Measurements from ENCODE around the gene NOC4L.
A peak's percentile ranks its signal among the peaks of the same experiment; 100 is the strongest.
"Not testable (repeated sequence)": the region's sequence is repeated elsewhere in the genome, so short reads cannot be mapped to it uniquely, and the experiment has no call there.

The NOC4L gene

GRCh38 chr12:132186208-132186856, 42.1 kb downstream of the NOC4L start:
- no peak for DNase-seq

GRCh38 chr12:132186857-132187620, 42.8 kb downstream of the NOC4L start:
- DNase-seq = no peak

- no peak for DNase-seq
These were observed 43.6 kb downstream of the NOC4L start for GRCh38 chr12:132187646-132188450.

GRCh38 chr12:132188451-132188901, 44.2 kb downstream of the NOC4L start:
- no peak for DNase-seq

- DNase-seq = no peak
These were observed 44.7 kb downstream of the NOC4L start for GRCh38 chr12:132188916-132189325.

GRCh38 chr12:132189378-132190011, 45.2 kb downstream of the NOC4L start:
- peak; percentile 96 for DNase-seq

- no peak for DNase-seq
These were observed 45.9 kb downstream of the NOC4L start for GRCh38 chr12:132190012-132190755.

GRCh38 chr12:132190834-132191500, 46.7 kb downstream of the NOC4L start:
- DNase-seq = no peak

- no peak for DNase-seq
These were observed 47.7 kb downstream of the NOC4L start for GRCh38 chr12:132191715-132192553.

GRCh38 chr12:132194056-132194455, 49.8 kb downstream of the NOC4L start:
- no peak for DNase-seq

GRCh38 chr12:132194556-132194955, 50.3 kb downstream of the NOC4L start:
- DNase-seq = no peak

- DNase-seq = not testable (repeated sequence)
These were observed 51.0 kb downstream of the NOC4L start for GRCh38 chr12:132195242-132195641.

GRCh38 chr12:132196038-132196872, 52.0 kb downstream of the NOC4L start:
- no peak for DNase-seq

GRCh38 chr12:132196873-132197390, 52.7 kb downstream of the NOC4L start:
- DNase-seq = no peak

- DNase-seq = no peak
These were observed 53.5 kb downstream of the NOC4L start for GRCh38 chr12:132197581-132198354.

GRCh38 chr12:132199101-132199500, 54.8 kb downstream of the NOC4L start:
- DNase-seq = no peak

- DNase-seq = no peak
These were observed 55.5 kb downstream of the NOC4L start for GRCh38 chr12:132199526-132200319.

- DNase-seq = no peak
These were observed 56.5 kb downstream of the NOC4L start for GRCh38 chr12:132200800-132201199.
